Measurements from ENCODE around the gene NNT. TPM values are rescaled to one million over a fixed set of nuclear protein-coding genes. Genes with fewer than 3 reads are reported as not detected.
"Not testable (repeated sequence)": the region's sequence is repeated elsewhere in the genome, so short reads cannot be mapped to it uniquely, and the experiment has no call there.

NNT gene
- total RNA-seq, 4 donors from 2014 or later: 21.9 to 93.0 (median 48.8) TPM

- in situ Hi-C loops (cut with MboI; ENCODE audit: low pct_ligation_motif_present in 1 of 4, low pct_unique_long_range_greater_than_20kb in 1 of 4, low sequenced_read_pairs in 3 of 4): no loop called here
- Histone ChIP-seq H3K4me1 (peaks cover 0 to 8% (median 0%) of the 10 kb centered on the region in 4 donors), H3K27me3 (no peaks in the 10 kb centered on the region), H3K27ac (peak overlapping the region in 1 of 4 donors; percentile 72), H3K4me3 (no peak overlapping the region), H3K9me3 (no peaks in the 10 kb centered on the region), H3K36me3 (no peaks in the 10 kb centered on the region)
- 72 to 76% methylated on average over 1 of the region's 1 CpG for WGBS, 2 donors (ENCODE audit: low coverage in 1 of 2)
- no peak for DNase-seq
- intact Hi-C loops (cut with DNase I; ENCODE audit: low total_unique reads): no loop called here
- TF ChIP-seq POLR2AphosphoS5 (IDR thresholded peaks at IDR 0.05): no peak
- no peak for TF ChIP-seq POLR2A (IDR thresholded peaks at IDR 0.05)
- TF ChIP-seq, protein P1, sequence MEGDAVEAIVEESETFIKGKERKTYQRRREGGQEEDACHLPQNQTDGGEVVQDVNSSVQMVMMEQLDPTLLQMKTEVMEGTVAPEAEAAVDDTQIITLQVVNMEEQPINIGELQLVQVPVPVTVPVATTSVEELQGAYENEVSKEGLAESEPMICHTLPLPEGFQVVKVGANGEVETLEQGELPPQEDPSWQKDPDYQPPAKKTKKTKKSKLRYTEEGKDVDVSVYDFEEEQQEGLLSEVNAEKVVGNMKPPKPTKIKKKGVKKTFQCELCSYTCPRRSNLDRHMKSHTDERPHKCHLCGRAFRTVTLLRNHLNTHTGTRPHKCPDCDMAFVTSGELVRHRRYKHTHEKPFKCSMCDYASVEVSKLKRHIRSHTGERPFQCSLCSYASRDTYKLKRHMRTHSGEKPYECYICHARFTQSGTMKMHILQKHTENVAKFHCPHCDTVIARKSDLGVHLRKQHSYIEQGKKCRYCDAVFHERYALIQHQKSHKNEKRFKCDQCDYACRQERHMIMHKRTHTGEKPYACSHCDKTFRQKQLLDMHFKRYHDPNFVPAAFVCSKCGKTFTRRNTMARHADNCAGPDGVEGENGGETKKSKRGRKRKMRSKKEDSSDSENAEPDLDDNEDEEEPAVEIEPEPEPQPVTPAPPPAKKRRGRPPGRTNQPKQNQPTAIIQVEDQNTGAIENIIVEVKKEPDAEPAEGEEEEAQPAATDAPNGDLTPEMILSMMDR (IDR thresholded peaks at IDR 0.05): no peak
- no peak for TF ChIP-seq EP300 (IDR thresholded peaks at IDR 0.05; ENCODE audit: low read depth)
These were observed 29.9 kb upstream of the NNT start for GRCh38 chr5:43573058-43573457.

DNA sequence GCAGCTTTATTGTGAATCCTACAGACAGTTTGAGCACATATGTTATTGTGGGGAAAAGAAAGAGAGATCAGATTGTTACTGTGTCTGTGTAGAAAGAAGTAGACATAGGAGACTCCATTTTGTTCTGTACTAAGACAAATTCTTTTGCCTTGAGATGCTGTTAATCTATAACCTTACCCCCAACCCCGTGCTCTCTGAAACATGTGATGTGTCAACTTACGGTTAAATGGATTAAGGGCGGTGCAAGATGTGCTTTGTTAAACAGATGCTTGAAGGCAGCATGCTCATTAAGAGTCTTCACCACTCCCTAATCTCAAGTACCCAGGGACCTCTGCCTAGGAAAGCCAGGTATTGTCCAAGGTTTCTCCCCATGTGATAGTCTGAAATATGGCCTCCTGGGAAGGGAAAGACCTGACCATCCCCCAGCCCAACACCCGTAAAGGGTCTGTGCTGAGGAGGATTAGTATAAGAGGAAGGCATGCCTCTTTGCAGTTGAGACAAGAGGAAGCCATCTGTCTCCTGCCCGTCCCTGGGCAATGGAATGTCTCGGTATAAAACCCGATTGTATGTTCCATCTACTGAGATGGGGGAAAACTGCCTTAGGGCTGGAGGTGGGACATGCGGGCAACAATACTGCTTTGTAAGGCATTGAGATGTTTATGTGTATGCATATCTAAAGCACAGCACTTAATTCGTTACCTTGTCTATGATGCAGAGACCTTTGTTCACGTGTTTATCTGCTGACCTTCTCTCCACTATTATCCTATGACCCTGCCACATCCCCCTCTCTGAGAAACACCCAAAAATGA, 22.4 kb upstream of the NNT start:
- H3K27me3 ChIP-seq; H3K36me3 ChIP-seq; H3K4me1 ChIP-seq; in situ Hi-C loops (cut with MboI; ENCODE audit: low pct_ligation_motif_present in 1 of 4, low pct_unique_long_range_greater_than_20kb in 1 of 4, low sequenced_read_pairs in 3 of 4); H3K9me3 ChIP-seq; H3K4me3 ChIP-seq; H3K27ac ChIP-seq; DNase-seq; intact Hi-C loops (cut with DNase I; ENCODE audit: low total_unique reads): not testable (repeated sequence)
- WGBS, 2 donors (ENCODE audit: low coverage in 1 of 2): 90 to 91% methylated on average over 5 to 10 of the region's 10 CpGs

- intact Hi-C loops (cut with DNase I; ENCODE audit: low total_unique reads): no loop called here
- Histone ChIP-seq H3K4me1 (no peaks in the 10 kb centered on the region), H3K4me3 (no peak overlapping the region), H3K9me3 (no peaks in the 10 kb centered on the region), H3K27me3 (no peaks in the 10 kb centered on the region), H3K36me3 (peaks cover 0 to 7% (median 0%) of the 10 kb centered on the region in 4 donors), H3K27ac (no peak overlapping the region)
- WGBS, 2 donors (ENCODE audit: low coverage in 1 of 2): 50 to 95% methylated on average over 1 of the region's 1 CpG
- in situ Hi-C loops (cut with MboI; ENCODE audit: low pct_ligation_motif_present in 1 of 4, low pct_unique_long_range_greater_than_20kb in 1 of 4, low sequenced_read_pairs in 3 of 4): no loop called here
- no peak for DNase-seq
- no peak for TF ChIP-seq POLR2AphosphoS5 (IDR thresholded peaks at IDR 0.05)
- TF ChIP-seq, protein P1 (IDR thresholded peaks at IDR 0.05): no peak
These were observed 21.6 kb upstream of the NNT start for GRCh38 chr5:43581398-43581797.

- no peak for TF ChIP-seq POLR2A (IDR thresholded peaks at IDR 0.05)
- no peak for TF ChIP-seq EP300 (IDR thresholded peaks at IDR 0.05; ENCODE audit: low read depth)
- TF ChIP-seq, protein P1 (IDR thresholded peaks at IDR 0.05): no peak
- TF ChIP-seq POLR2AphosphoS5 (IDR thresholded peaks at IDR 0.05): no peak
- H3K4me3 ChIP-seq: no peak overlapping the region
- no peak overlapping the region for H3K27ac ChIP-seq
- intact Hi-C loops (cut with DNase I; ENCODE audit: low total_unique reads): no loop called here
- H3K27me3 ChIP-seq: no peaks in the 10 kb centered on the region
- peaks cover 0 to 7% (median 0%) of the 10 kb centered on the region in 4 donors for H3K36me3 ChIP-seq
- DNase-seq: no peak
- H3K4me1 ChIP-seq: no peaks in the 10 kb centered on the region
- WGBS, 2 donors (ENCODE audit: low coverage in 1 of 2): 90 to 96% methylated on average over 3 to 4 of the region's 4 CpGs
- in situ Hi-C loops (cut with MboI; ENCODE audit: low pct_ligation_motif_present in 1 of 4, low pct_unique_long_range_greater_than_20kb in 1 of 4, low sequenced_read_pairs in 3 of 4): no loop called here
- no peaks in the 10 kb centered on the region for H3K9me3 ChIP-seq
These were observed 20.6 kb upstream of the NNT start for GRCh38 chr5:43582082-43583005.
